GM13977 (cell line): Measurements from ENCODE around the gene TAF15.

Experiments used
- DNase-seq: peaks from one replicate; pipeline ENCODE4 v3.0.0; 2012; ENCODE audit warnings: low spot score
- CTCF ChIP-seq: IDR thresholded peaks from 2 replicates; pipeline ENCODE4 v1.5.1; 2012; ENCODE audit warnings: mild to moderate bottlenecking, control low read depth; ENCODE audit not compliant: insufficient read depth; ENCODE audit errors: extremely low read depth, missing control alignments
- in situ Hi-C: fragments of 300-500 bp; cut with MboI; formaldehyde crosslinking; loops from one replicate; pipeline ENCODE4 v1.12.0; 2022; ENCODE audit warnings: low sequenced_read_pairs, low pct_unique_long_range_greater_than_20kb, mixed read lengths, inconsistent platforms; ENCODE audit not compliant: unreplicated experiment

The TAF15 gene

GRCh38 chr17:35866341-35866950, 57.2 kb downstream of the TAF15 start:
- no peak for DNase-seq
- in situ Hi-C loops: no loop called here
- TF ChIP-seq CTCF: no peak

GRCh38 chr17:35867574-35867973, 58.3 kb downstream of the TAF15 start:
- in situ Hi-C loops: no loop called here
- no peak for TF ChIP-seq CTCF
- no peak for DNase-seq

GRCh38 chr17:35868737-35869136, 59.5 kb downstream of the TAF15 start, which contains the start of gene HEATR9:
HEATR9 (minus strand) TSS chr17:35868891; CDS start chr17:35868742, 149 bp downstream.
- TF ChIP-seq CTCF: no peak
- in situ Hi-C loops: no loop called here

GRCh38 chr17:35870906-35871819, 61.9 kb downstream of the TAF15 start:
- DNase-seq: no peak
- TF ChIP-seq CTCF: no peak
- in situ Hi-C loops: no loop called here

More at GRCh38 chr17:35868737-35869136, 59.5 kb downstream of the TAF15 start, which contains the start of gene HEATR9:
- DNase-seq: no peak

- DNase-seq: no peak
- no peak for TF ChIP-seq CTCF
- in situ Hi-C loops: no loop called here
These were observed 63.1 kb downstream of the TAF15 start for GRCh38 chr17:35872196-35872980.

GRCh38 chr17:35875072-35875799, 66.0 kb downstream of the TAF15 start:
- TF ChIP-seq CTCF: no peak
- DNase-seq: peak; percentile 29
- in situ Hi-C loops: no loop called here
